PC-3 (cell line): ENCODE measurements around the gene ATPAF1.

Experiments
- EZH2 ChIP-seq: fragments of 300-600 bp; sonication (generic); IDR thresholded peaks from one replicate; pipeline ENCODE4 v1.6.1; 2017; ENCODE audit warnings: antibody characterized with exemption, mild to moderate bottlenecking, low read length; ENCODE audit not compliant: unreplicated experiment
- EZH2phosphoT487 ChIP-seq: fragments of 300-600 bp; sonication (generic); IDR thresholded peaks from 2 replicates; pipeline ENCODE4 v1.6.1; 2018; ENCODE audit warnings: mild to moderate bottlenecking, antibody characterized with exemption, low read length, borderline replicate concordance

GRCh38 chr1:46623743-46624644 lies 44.2 kb downstream of the ATPAF1 start:
- TF ChIP-seq EZH2 (no peak), EZH2phosphoT487 (no peak)
